Mesenchymal stem cell (in vitro differentiated cells and primary cell): ENCODE results near the gene WNT6.
A peak's percentile ranks its signal among the peaks of the same experiment; 100 is the strongest.

Experiments
- DNase-seq: peaks from one replicate; pipeline ENCODE4 v3.0.0-alpha.2; 2013
- H2AFZ ChIP-seq: one replicate; pipeline ENCODE4 v1.6.1; 2013; ENCODE audit warnings: low read depth, mild to moderate bottlenecking, control low read depth, inconsistent platforms, low read length, moderate library complexity
- H2AK5ac ChIP-seq: 2 replicates; pipeline ENCODE4 v1.6.1; 2013; ENCODE audit warnings: low read length, moderate library complexity, mild to moderate bottlenecking, inconsistent platforms; ENCODE audit not compliant: severe bottlenecking
- H2BK120ac ChIP-seq: one replicate; pipeline ENCODE4 v1.6.1; 2013; ENCODE audit warnings: low read depth, mild to moderate bottlenecking, inconsistent platforms, low read length, moderate library complexity
- H2BK12ac ChIP-seq, 2 experiments: one replicate each; pipeline ENCODE4 v1.6.1; 2013; ENCODE audit warnings: inconsistent platforms in 2 of 2, low read length in 2 of 2, mild to moderate bottlenecking in 2 of 2, moderate library complexity in 2 of 2, control low read depth in 1 of 2
- H2BK15ac ChIP-seq: one replicate; pipeline ENCODE4 v1.6.1; 2013; ENCODE audit warnings: mild to moderate bottlenecking, low read depth, inconsistent platforms; ENCODE audit not compliant: poor library complexity, severe bottlenecking
- H2BK5ac ChIP-seq: 2 replicates; pipeline ENCODE4 v1.6.1; 2013; ENCODE audit warnings: low read depth, mild to moderate bottlenecking, low read length, control low read depth, inconsistent platforms; ENCODE audit not compliant: poor library complexity, severe bottlenecking
- H3K14ac ChIP-seq, 2 experiments: one replicate each; pipeline ENCODE4 v1.6.1; 2013; ENCODE audit warnings: inconsistent platforms in 2 of 2, low read length in 2 of 2, control low read depth in 1 of 2, mild to moderate bottlenecking in 1 of 2, moderate library complexity in 1 of 2
- H3K18ac ChIP-seq, 2 experiments: one replicate each; pipeline ENCODE4 v1.6.1; 2013; ENCODE audit warnings: inconsistent platforms in 2 of 2, low read length in 2 of 2, control low read depth in 1 of 2, low read depth in 1 of 2, mild to moderate bottlenecking in 1 of 2
- H3K23ac ChIP-seq, 2 experiments: one replicate each; pipeline ENCODE4 v1.6.1; 2013; ENCODE audit warnings: inconsistent platforms in 2 of 2, low read length in 2 of 2, mild to moderate bottlenecking in 2 of 2, moderate library complexity in 2 of 2, control low read depth in 1 of 2
- H3K27ac ChIP-seq: 2 replicates; pipeline ENCODE4 v1.5.1; 2013; ENCODE audit warnings: mild to moderate bottlenecking, moderate library complexity, low read length, control low read depth, inconsistent platforms; ENCODE audit not compliant: poor library complexity, severe bottlenecking
- H3K27me3 ChIP-seq, 2 experiments: 2 replicates each; pipeline versions ENCODE4 v1.6.1 to v1.7.0; 2013; ENCODE audit warnings: low read length in 2 of 2, mild to moderate bottlenecking in 2 of 2, moderate library complexity in 2 of 2, control low read depth in 1 of 2, inconsistent platforms in 1 of 2; ENCODE audit not compliant: control insufficient read depth in 1 of 2, insufficient read depth in 1 of 2
- H3K36me3 ChIP-seq, 2 experiments: 2 replicates each; pipeline versions ENCODE4 v1.6.1 to v1.7.0; 2013; ENCODE audit warnings: low read length in 2 of 2, control low read depth in 1 of 2, inconsistent platforms in 1 of 2, low read depth in 1 of 2, mild to moderate bottlenecking in 1 of 2; ENCODE audit not compliant: insufficient read depth in 2 of 2, control insufficient read depth in 1 of 2
- H3K4ac ChIP-seq, 2 experiments: one replicate each; pipeline ENCODE4 v1.6.1; 2013; ENCODE audit warnings: inconsistent platforms in 2 of 2, low read length in 2 of 2, mild to moderate bottlenecking in 2 of 2, moderate library complexity in 2 of 2, control low read depth in 1 of 2, low read depth in 1 of 2
- H3K4me1 ChIP-seq: 2 replicates; pipeline ENCODE4 v1.6.1; 2013; ENCODE audit warnings: low read depth, low read length, control low read depth; ENCODE audit not compliant: control insufficient read depth, insufficient read depth
- H3K4me2 ChIP-seq: 2 replicates; pipeline ENCODE4 v1.6.1; 2013; ENCODE audit warnings: low read length, mild to moderate bottlenecking, inconsistent platforms; ENCODE audit not compliant: poor library complexity, severe bottlenecking
- H3K4me3 ChIP-seq, 2 experiments: 2 replicates each; pipeline versions ENCODE4 v1.5.1 to v1.7.0; 2013; ENCODE audit warnings: low read length in 2 of 2, mild to moderate bottlenecking in 2 of 2, control low read depth in 1 of 2, low read depth in 1 of 2; ENCODE audit not compliant: insufficient read depth in 1 of 2
- H3K79me1 ChIP-seq: replicated peaks from 2 replicates; pipeline ENCODE4 v1.6.1; 2013; ENCODE audit warnings: mild to moderate bottlenecking, control low read depth, low read length, inconsistent platforms; ENCODE audit not compliant: poor library complexity, severe bottlenecking
- H3K9ac ChIP-seq: 2 replicates; pipeline ENCODE4 v1.7.0; 2013; ENCODE audit warnings: mild to moderate bottlenecking, low read length, moderate library complexity
- H3K9me3 ChIP-seq: 2 replicates; pipeline ENCODE4 v1.7.0; 2013; ENCODE audit warnings: mild to moderate bottlenecking, low read length; ENCODE audit not compliant: control insufficient read depth
- H4K8ac ChIP-seq: one replicate; pipeline ENCODE4 v1.6.1; 2013; ENCODE audit warnings: inconsistent platforms, mild to moderate bottlenecking, low read length, moderate library complexity
- H4K91ac ChIP-seq: one replicate; pipeline ENCODE4 v1.6.1; 2013; ENCODE audit warnings: mild to moderate bottlenecking, low read length, inconsistent platforms
- WGBS: methylation state at CpG from one replicate; pipeline ENCODE4 v1.1.7; 2013; ENCODE audit warnings: mixed read lengths; 5-methylcytosine and 5-hydroxymethylcytosine counted together

WNT6 gene

GRCh38 chr2:218880102-218880858 lies 20.7 kb downstream of the WNT6 start, which contains the start of gene WNT10A:
Gene WNT10A (plus strand): TSS chr2:218880852. CDS start chr2:218880996, 144 bp downstream.
- H3K18ac ChIP-seq, result no peak within 1 kb of the TSS
- H2BK12ac ChIP-seq, result no peak within 1 kb of the TSS
- DNase-seq, result no peak
- H2BK120ac ChIP-seq, result no peak within 1 kb of the TSS
- peaks cover 10% of the 10 kb centered on the region for H3K4me1 ChIP-seq
- H3K36me3 ChIP-seq, result no peaks in the 10 kb centered on the region
- H2AK5ac ChIP-seq, result no peak within 1 kb of the TSS
- peak within 1 kb of the TSS in 1 of 2 experiments; percentile 3 for H3K4me3 ChIP-seq
- no peak within 1 kb of the TSS for H2BK15ac ChIP-seq
- 3% methylated on average over 37 of the region's 58 CpGs for WGBS
- H2AFZ ChIP-seq, result no peak within 1 kb of the TSS
- no peak within 1 kb of the TSS for H3K27ac ChIP-seq
- H3K27me3 ChIP-seq, result peaks cover 90 to 91% of the 10 kb centered on the region in 2 experiments
- H3K23ac ChIP-seq, result peak within 1 kb of the TSS in 1 of 2 experiments; percentile 54
- no peak within 1 kb of the TSS for H4K8ac ChIP-seq
- H3K14ac ChIP-seq, result no peak within 1 kb of the TSS
- no peak within 1 kb of the TSS for H3K9ac ChIP-seq
- no peak within 1 kb of the TSS for H4K91ac ChIP-seq
- H3K9me3 ChIP-seq, result no peaks in the 10 kb centered on the region
- H3K4ac ChIP-seq, result no peak within 1 kb of the TSS
- H3K79me1 ChIP-seq, result no peaks in the 10 kb centered on the region
- peak within 1 kb of the TSS; percentile 41 for H3K4me2 ChIP-seq
- H2BK5ac ChIP-seq, result no peak within 1 kb of the TSS

- H3K9me3 ChIP-seq, result no peaks in the 10 kb centered on the region
- H2BK15ac ChIP-seq, result no peak overlapping the region
- no peaks in the 10 kb centered on the region for H3K36me3 ChIP-seq
- no peak overlapping the region for H3K18ac ChIP-seq
- no peak overlapping the region for H2BK12ac ChIP-seq
- no peak overlapping the region for H3K23ac ChIP-seq
- no peak overlapping the region for H2BK5ac ChIP-seq
- H3K4ac ChIP-seq, result no peak overlapping the region
- no peak overlapping the region for H3K9ac ChIP-seq
- H4K8ac ChIP-seq, result no peak overlapping the region
- H3K79me1 ChIP-seq, result no peaks in the 10 kb centered on the region
- no peak overlapping the region for H3K14ac ChIP-seq
- H2AFZ ChIP-seq, result no peak overlapping the region
- H4K91ac ChIP-seq, result no peak overlapping the region
- H3K4me3 ChIP-seq, result peak overlapping the region in 1 of 2 experiments; percentile 3
- DNase-seq, result no peak
- H3K27ac ChIP-seq, result no peak overlapping the region
- H3K27me3 ChIP-seq, result peaks cover 90 to 91% of the 10 kb centered on the region in 2 experiments
- WGBS, result 12% methylated on average over 24 of the region's 24 CpGs
- no peak overlapping the region for H2BK120ac ChIP-seq
- H3K4me1 ChIP-seq, result peaks cover 10% of the 10 kb centered on the region
- no peak overlapping the region for H3K4me2 ChIP-seq
- H2AK5ac ChIP-seq, result no peak overlapping the region
These were observed 21.4 kb downstream of the WNT6 start for GRCh38 chr2:218880859-218881594.

DNA sequence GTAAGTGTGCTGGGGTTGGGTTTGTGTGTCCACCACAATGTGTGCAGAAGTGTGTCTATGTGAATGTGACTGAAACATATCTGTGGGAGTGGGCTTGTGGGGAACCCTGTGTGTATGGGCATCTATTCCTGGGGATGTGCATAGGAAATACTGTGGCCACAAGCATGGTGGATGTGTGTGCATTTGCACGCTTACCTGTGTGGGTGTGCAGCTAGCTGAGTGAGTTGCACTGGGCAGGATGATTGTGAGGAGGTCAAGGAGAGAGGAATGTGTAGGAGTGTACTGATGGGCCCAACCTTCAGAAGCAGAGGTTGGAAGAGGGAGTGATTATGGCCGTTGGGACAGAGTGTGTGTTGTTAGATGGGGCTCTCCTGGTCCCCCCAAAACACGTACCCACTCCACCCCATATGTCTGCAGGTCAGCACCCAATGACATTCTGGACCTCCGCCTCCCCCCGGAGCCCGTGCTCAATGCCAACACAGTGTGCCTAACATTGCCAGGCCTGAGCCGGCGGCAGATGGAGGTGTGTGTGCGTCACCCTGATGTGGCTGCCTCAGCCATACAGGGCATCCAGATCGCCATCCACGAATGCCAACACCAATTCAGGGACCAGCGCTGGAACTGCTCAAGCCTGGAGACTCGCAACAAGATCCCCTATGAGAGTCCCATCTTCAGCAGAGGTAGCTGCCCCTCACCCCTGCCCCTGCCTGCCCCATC lies 22.3 kb downstream of the WNT6 start:
- Histone ChIP-seq H3K4me2 (no peak overlapping the region), H3K23ac (no peak overlapping the region), H3K4me1 (peaks cover 10% of the 10 kb centered on the region), H3K14ac (no peak overlapping the region), H3K27me3 (peaks cover 88 to 91% of the 10 kb centered on the region in 2 experiments), H3K36me3 (no peaks in the 10 kb centered on the region), H3K79me1 (no peaks in the 10 kb centered on the region), H3K18ac (no peak overlapping the region), H2BK12ac (no peak overlapping the region), H4K8ac (no peak overlapping the region), H2BK5ac (no peak overlapping the region), H3K9ac (no peak overlapping the region), H2BK120ac (no peak overlapping the region), H2AFZ (no peak overlapping the region), H3K9me3 (no peaks in the 10 kb centered on the region), H3K27ac (no peak overlapping the region), H3K4ac (no peak overlapping the region), H2AK5ac (no peak overlapping the region), H4K91ac (no peak overlapping the region), H3K4me3 (no peak overlapping the region), H2BK15ac (no peak overlapping the region)
- WGBS, result 54% methylated on average over 12 of the region's 13 CpGs
- no peak for DNase-seq

- Histone ChIP-seq H2BK120ac (no peak overlapping the region), H3K18ac (no peak overlapping the region), H3K4me2 (no peak overlapping the region), H2AFZ (no peak overlapping the region), H4K91ac (no peak overlapping the region), H3K9ac (no peak overlapping the region), H3K79me1 (no peaks in the 10 kb centered on the region), H3K9me3 (no peaks in the 10 kb centered on the region), H2BK12ac (no peak overlapping the region), H3K36me3 (no peaks in the 10 kb centered on the region), H3K27ac (no peak overlapping the region), H3K23ac (no peak overlapping the region), H4K8ac (no peak overlapping the region), H3K4me3 (no peak overlapping the region), H2BK5ac (no peak overlapping the region), H3K14ac (no peak overlapping the region), H2AK5ac (no peak overlapping the region), H3K4me1 (peaks cover 10% of the 10 kb centered on the region), H2BK15ac (no peak overlapping the region), H3K27me3 (peaks cover 88 to 91% of the 10 kb centered on the region in 2 experiments), H3K4ac (no peak overlapping the region)
- no CpG with 5 or more reads among the region's 1 CpG for WGBS
- no peak for DNase-seq
These were observed 22.8 kb downstream of the WNT6 start for GRCh38 chr2:218882461-218882816.
